IPS-20b (cell line): ENCODE measurements around the gene MGAT5B.

Experiments used
- H3K27ac ChIP-seq: one replicate; pipeline ENCODE4 v1.5.1; 2013; ENCODE audit warnings: low read length
- H3K27me3 ChIP-seq: 2 replicates; pipeline ENCODE4 v1.6.1; 2013; ENCODE audit warnings: mild to moderate bottlenecking, low read length, inconsistent platforms; ENCODE audit not compliant: insufficient read depth
- H3K36me3 ChIP-seq: 2 replicates; pipeline ENCODE4 v1.6.1; 2013; ENCODE audit warnings: low read depth, mild to moderate bottlenecking, inconsistent platforms, low read length, moderate library complexity; ENCODE audit not compliant: insufficient read depth
- H3K4me1 ChIP-seq: 2 replicates; pipeline ENCODE4 v1.6.1; 2013; ENCODE audit warnings: mild to moderate bottlenecking, control low read depth, inconsistent platforms, low read length, moderate library complexity; ENCODE audit not compliant: insufficient read depth
- H3K4me3 ChIP-seq: 2 replicates; pipeline ENCODE4 v1.5.1; 2013; ENCODE audit warnings: mild to moderate bottlenecking, low read length, inconsistent platforms
- H3K9ac ChIP-seq: 2 replicates; pipeline ENCODE4 v1.6.1; 2013; ENCODE audit warnings: low read depth, mild to moderate bottlenecking, inconsistent platforms, low read length, moderate library complexity
- H3K9me3 ChIP-seq: 2 replicates; pipeline ENCODE4 v1.6.1; 2013; ENCODE audit warnings: mild to moderate bottlenecking, low read depth, low read length, inconsistent platforms; ENCODE audit not compliant: insufficient read depth

Gene MGAT5B

GRCh38 chr17:76869496-76870376 lies 1.5 kb downstream of the MGAT5B start:
- Histone ChIP-seq H3K27me3 (peaks cover 41% of the 10 kb centered on the region), H3K9me3 (no peaks in the 10 kb centered on the region), H3K27ac (no peak overlapping the region), H3K4me1 (peaks cover 12% of the 10 kb centered on the region; the same call in 1 of the 2 replicates), H3K4me3 (peak overlapping the region; percentile 67; the same call in 1 of the 2 replicates), H3K36me3 (no peaks in the 10 kb centered on the region), H3K9ac (no peak overlapping the region; the same call in 1 of the 2 replicates)

GRCh38 chr17:76870377-76870714 lies 2.1 kb downstream of the MGAT5B start:
- no peaks in the 10 kb centered on the region for H3K36me3 ChIP-seq
- H3K4me1 ChIP-seq, result peaks cover 12% of the 10 kb centered on the region; the same call in 1 of the 2 replicates
- H3K9ac ChIP-seq, result no peak overlapping the region
- no peak overlapping the region for H3K27ac ChIP-seq
- H3K4me3 ChIP-seq, result peak overlapping the region; percentile 67; the same call in 1 of the 2 replicates
- H3K9me3 ChIP-seq, result no peaks in the 10 kb centered on the region
- H3K27me3 ChIP-seq, result peaks cover 41% of the 10 kb centered on the region

- Histone ChIP-seq H3K9me3 (no peaks in the 10 kb centered on the region), H3K27ac (no peak overlapping the region), H3K9ac (no peak overlapping the region), H3K4me3 (no peak overlapping the region), H3K4me1 (peaks cover 12% of the 10 kb centered on the region; the same call in 1 of the 2 replicates), H3K27me3 (peaks cover 40% of the 10 kb centered on the region), H3K36me3 (no peaks in the 10 kb centered on the region)
Measured at GRCh38 chr17:76871668-76872067, 3.5 kb downstream of the MGAT5B start.

- Histone ChIP-seq H3K36me3 (no peaks in the 10 kb centered on the region), H3K27ac (no peak overlapping the region), H3K4me1 (peaks cover 7% of the 10 kb centered on the region; the same call in 1 of the 2 replicates), H3K4me3 (no peak overlapping the region), H3K9ac (no peak overlapping the region), H3K27me3 (peaks cover 33% of the 10 kb centered on the region), H3K9me3 (no peaks in the 10 kb centered on the region)
Measured at GRCh38 chr17:76872221-76872873, 4.1 kb downstream of the MGAT5B start.

- no peaks in the 10 kb centered on the region for H3K9me3 ChIP-seq
Measured at GRCh38 chr17:76872874-76873221, 4.6 kb downstream of the MGAT5B start.

GRCh38 chr17:76873856-76874255 lies 5.7 kb downstream of the MGAT5B start:
- Histone ChIP-seq H3K27ac (no peak overlapping the region), H3K4me3 (no peak overlapping the region), H3K36me3 (no peaks in the 10 kb centered on the region), H3K9ac (no peak overlapping the region), H3K4me1 (no peaks in the 10 kb centered on the region; the same call in 1 of the 2 replicates), H3K27me3 (peaks cover 23% of the 10 kb centered on the region), H3K9me3 (no peaks in the 10 kb centered on the region)

More at GRCh38 chr17:76872874-76873221, 4.6 kb downstream of the MGAT5B start:
- H3K4me1 ChIP-seq, result peaks cover 2% of the 10 kb centered on the region; the same call in 1 of the 2 replicates
- peaks cover 28% of the 10 kb centered on the region for H3K27me3 ChIP-seq
- H3K36me3 ChIP-seq, result no peaks in the 10 kb centered on the region
- no peak overlapping the region for H3K9ac ChIP-seq
- H3K4me3 ChIP-seq, result no peak overlapping the region
- no peak overlapping the region for H3K27ac ChIP-seq

GRCh38 chr17:76877437-76877836 lies 9.2 kb downstream of the MGAT5B start:
- no peak overlapping the region for H3K4me3 ChIP-seq
- H3K9ac ChIP-seq, result no peak overlapping the region
- no peaks in the 10 kb centered on the region for H3K27me3 ChIP-seq
- H3K36me3 ChIP-seq, result no peaks in the 10 kb centered on the region
- H3K9me3 ChIP-seq, result no peaks in the 10 kb centered on the region
- H3K4me1 ChIP-seq, result no peaks in the 10 kb centered on the region
- no peak overlapping the region for H3K27ac ChIP-seq

GRCh38 chr17:76878568-76878967 lies 10.4 kb downstream of the MGAT5B start:
- Histone ChIP-seq H3K27me3 (no peaks in the 10 kb centered on the region), H3K9ac (no peak overlapping the region), H3K36me3 (no peaks in the 10 kb centered on the region), H3K27ac (no peak overlapping the region), H3K4me1 (no peaks in the 10 kb centered on the region), H3K9me3 (no peaks in the 10 kb centered on the region), H3K4me3 (no peak overlapping the region)

GRCh38 chr17:76879254-76879653 lies 11.1 kb downstream of the MGAT5B start:
- no peaks in the 10 kb centered on the region for H3K9me3 ChIP-seq
- H3K9ac ChIP-seq, result no peak overlapping the region
- no peak overlapping the region for H3K4me3 ChIP-seq
- H3K36me3 ChIP-seq, result no peaks in the 10 kb centered on the region
- H3K27me3 ChIP-seq, result no peaks in the 10 kb centered on the region
- H3K4me1 ChIP-seq, result no peaks in the 10 kb centered on the region
- H3K27ac ChIP-seq, result no peak overlapping the region

GRCh38 chr17:76879691-76880090 lies 11.5 kb downstream of the MGAT5B start:
- Histone ChIP-seq H3K9me3 (no peaks in the 10 kb centered on the region), H3K4me1 (no peaks in the 10 kb centered on the region), H3K4me3 (no peak overlapping the region), H3K27me3 (no peaks in the 10 kb centered on the region), H3K9ac (no peak overlapping the region), H3K36me3 (no peaks in the 10 kb centered on the region), H3K27ac (no peak overlapping the region)

- Histone ChIP-seq H3K36me3 (no peaks in the 10 kb centered on the region), H3K4me3 (no peak overlapping the region), H3K27me3 (no peaks in the 10 kb centered on the region), H3K9me3 (no peaks in the 10 kb centered on the region), H3K27ac (no peak overlapping the region), H3K9ac (no peak overlapping the region), H3K4me1 (peaks cover 4% of the 10 kb centered on the region; the same call in 1 of the 2 replicates)
Measured at GRCh38 chr17:76880268-76880667, 12.1 kb downstream of the MGAT5B start.

- H3K9ac ChIP-seq, result no peak overlapping the region
- H3K4me3 ChIP-seq, result no peak overlapping the region
- no peak overlapping the region for H3K27ac ChIP-seq
- no peaks in the 10 kb centered on the region for H3K9me3 ChIP-seq
- no peaks in the 10 kb centered on the region for H3K27me3 ChIP-seq
- H3K4me1 ChIP-seq, result peaks cover 8% of the 10 kb centered on the region; the same call in 1 of the 2 replicates
- no peaks in the 10 kb centered on the region for H3K36me3 ChIP-seq
Measured at GRCh38 chr17:76880971-76881370, 12.8 kb downstream of the MGAT5B start.
